Measurements from ENCODE around the gene NBPF3.
"Not testable (repeated sequence)": the region's sequence is repeated elsewhere in the genome, so short reads cannot be mapped to it uniquely, and the experiment has no call there.

Gene NBPF3

GRCh38 chr1:21518774-21519455 lies 79.0 kb downstream of the NBPF3 start:
- DNase-seq (ENCODE audit: low read depth), result no peak

DNA sequence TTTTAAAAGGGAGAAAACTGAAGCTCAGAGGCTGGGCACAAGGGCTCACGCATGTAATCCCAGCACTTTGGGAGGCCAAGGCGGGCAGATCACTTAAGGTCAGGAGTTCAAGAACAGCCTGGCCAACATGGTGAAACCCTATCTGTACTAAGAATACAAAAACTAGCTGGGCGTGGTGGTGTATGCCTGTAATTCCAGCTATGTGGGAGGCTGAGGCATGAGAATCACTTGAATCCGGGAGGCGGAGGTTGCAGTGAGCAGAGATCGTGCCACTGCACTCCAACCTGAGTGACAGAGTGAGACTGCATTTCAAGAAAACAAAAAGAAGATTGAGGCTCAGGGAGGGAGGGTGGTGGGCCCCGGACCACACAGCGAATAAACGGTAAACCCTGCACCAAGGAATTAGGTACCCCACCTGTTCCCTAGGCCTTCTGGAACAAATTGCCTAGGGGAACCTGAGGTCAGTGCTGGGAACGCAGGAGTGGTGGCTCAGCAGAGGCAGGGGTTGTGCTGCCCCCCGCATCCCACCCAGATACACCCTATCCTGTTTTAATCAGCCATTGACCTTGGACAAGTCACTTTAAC lies 79.6 kb downstream of the NBPF3 start:
- not testable (repeated sequence) for DNase-seq (ENCODE audit: low read depth)

GRCh38 chr1:21520899-21521716 lies 81.2 kb downstream of the NBPF3 start:
- no peak for DNase-seq (ENCODE audit: low read depth)

DNA sequence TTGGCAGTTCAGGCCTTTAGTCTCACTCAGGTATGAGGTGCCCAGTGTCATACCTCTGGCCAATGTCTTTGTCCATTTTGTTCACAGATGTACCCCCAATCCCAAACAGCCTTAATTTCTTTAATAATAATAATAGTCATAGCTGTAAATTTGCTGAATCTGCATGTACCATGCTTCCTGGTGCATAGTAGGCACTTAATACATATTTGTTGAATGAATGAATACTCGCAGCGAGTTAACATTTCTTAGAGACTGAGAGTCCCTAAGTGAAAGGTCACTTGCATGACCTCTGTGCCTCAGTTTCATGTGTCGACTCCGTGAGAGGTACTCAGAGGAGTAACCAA lies 81.8 kb downstream of the NBPF3 start:
- no peak for DNase-seq (ENCODE audit: low read depth)

DNA sequence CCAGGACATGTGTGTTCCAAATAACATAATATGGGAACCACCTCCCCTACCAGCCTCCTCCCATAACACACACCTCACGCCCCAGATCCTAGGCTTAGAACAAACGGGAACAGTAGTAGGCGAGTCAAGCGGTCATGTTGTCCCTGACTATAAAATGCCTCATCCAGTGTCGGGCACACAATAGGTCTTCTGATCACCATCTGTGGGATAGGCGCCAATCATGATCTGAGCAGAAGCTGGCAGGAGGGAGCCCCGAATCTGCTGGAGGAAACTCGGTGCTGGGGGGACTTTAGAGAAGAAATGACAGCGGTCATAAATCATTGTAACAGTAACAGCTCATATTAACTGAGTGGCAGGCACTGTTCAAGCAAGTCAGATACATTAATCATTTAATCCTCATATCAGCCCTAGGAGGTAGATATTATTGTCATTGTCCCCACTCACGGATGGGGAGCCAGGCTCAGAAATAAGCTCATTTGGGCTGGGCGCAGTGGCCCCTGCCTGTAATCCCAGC lies 82.6 kb downstream of the NBPF3 start:
- no peak for DNase-seq (ENCODE audit: low read depth)

- no peak for DNase-seq (ENCODE audit: low read depth)
Measured at GRCh38 chr1:21523297-21523813, 83.4 kb downstream of the NBPF3 start.

DNA sequence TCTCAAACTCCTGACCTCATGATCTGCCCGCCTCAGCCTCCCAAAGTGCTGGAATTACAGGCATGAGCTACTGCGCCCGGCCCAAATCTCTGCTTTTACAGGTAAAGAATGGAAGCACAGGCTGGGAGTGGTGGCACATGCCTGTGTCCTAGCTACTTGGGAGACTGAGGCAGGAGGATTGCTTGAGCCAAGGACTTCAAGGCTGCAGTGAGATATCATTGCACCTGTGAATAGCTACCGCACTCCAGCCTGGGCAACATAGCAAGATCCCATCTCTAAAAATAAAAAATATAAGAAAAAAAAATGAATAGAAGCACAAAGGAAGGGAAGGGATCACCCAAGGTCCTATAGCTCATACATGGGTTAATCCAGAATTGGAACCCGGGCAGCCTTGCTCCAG lies 84.3 kb downstream of the NBPF3 start:
- no peak for DNase-seq (ENCODE audit: low read depth)

GRCh38 chr1:21524686-21525339 lies 84.9 kb downstream of the NBPF3 start:
- no peak for DNase-seq (ENCODE audit: low read depth)

- no peak for DNase-seq (ENCODE audit: low read depth)
Measured at GRCh38 chr1:21525340-21525717, 85.4 kb downstream of the NBPF3 start.

- DNase-seq (ENCODE audit: low read depth), result no peak
Measured at GRCh38 chr1:21526441-21526840, 86.5 kb downstream of the NBPF3 start.

GRCh38 chr1:21530368-21531016 lies 90.6 kb downstream of the NBPF3 start:
- no peak for DNase-seq (ENCODE audit: low read depth)

DNA sequence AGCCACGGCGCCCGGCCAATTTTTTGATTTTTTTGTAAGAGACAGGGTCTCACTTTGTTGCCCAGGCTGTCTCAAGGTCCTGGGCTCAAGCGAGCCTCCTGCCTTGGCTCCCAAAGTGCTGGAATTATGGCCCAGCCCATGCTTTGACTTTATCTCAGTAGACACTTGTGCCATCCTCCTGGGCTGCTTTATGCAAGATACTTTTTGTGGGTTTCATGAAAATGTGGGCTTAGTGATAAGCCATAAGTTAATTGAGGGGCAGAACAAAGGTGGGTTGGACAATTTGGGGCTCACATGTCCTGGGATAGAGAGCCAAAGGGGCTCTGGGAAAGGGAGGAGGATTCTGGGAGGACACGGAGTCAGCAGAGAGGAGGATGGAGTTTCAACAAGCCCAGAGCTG lies 91.3 kb downstream of the NBPF3 start:
- DNase-seq (ENCODE audit: low read depth), result no peak

DNA sequence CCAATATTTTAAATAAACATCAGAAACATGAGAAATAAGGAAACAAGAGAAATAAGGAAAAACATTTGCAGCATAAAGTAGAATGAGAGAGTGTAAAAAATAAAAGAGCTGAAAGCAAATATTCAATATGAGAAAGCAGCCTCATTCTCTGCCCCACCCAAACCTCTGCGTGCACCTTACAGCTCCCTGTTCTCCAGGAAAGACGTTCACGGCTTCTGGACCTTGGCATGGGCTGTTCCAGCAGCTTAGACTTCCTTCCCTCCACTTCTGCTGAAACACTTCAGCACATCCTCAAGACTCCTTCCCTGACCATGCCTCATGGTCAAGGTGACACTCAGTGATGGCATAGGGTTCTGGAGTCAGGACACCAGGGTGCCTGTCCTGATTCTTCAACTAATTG lies 92.6 kb downstream of the NBPF3 start:
- no peak for DNase-seq (ENCODE audit: low read depth)

GRCh38 chr1:21532992-21533534 lies 93.1 kb downstream of the NBPF3 start:
- DNase-seq (ENCODE audit: low read depth), result no peak

GRCh38 chr1:21534146-21534545 lies 94.2 kb downstream of the NBPF3 start:
- DNase-seq (ENCODE audit: low read depth), result no peak

Data from stimulated activated CD8-positive, alpha-beta memory T cell treated with anti-CD3 and anti-CD28 coated beads, Interleukin-12 subunit alpha, Interleukin-12 subunit beta, amount 100 ng/mL, for 1 hour (primary cell).